HG02678 (cell line): Measurements from ENCODE around the gene RAI1.
A peak's percentile ranks its signal among the peaks of the same experiment; 100 is the strongest.

Experiments used
- ATAC-seq: cut with Tn5 transposase; IDR thresholded peaks from one replicate; pipeline ENCODE4 v1.9.1; 2021; ENCODE audit warnings: mild to moderate bottlenecking, moderate library complexity; ENCODE audit not compliant: unreplicated experiment

The RAI1 gene

DNA sequence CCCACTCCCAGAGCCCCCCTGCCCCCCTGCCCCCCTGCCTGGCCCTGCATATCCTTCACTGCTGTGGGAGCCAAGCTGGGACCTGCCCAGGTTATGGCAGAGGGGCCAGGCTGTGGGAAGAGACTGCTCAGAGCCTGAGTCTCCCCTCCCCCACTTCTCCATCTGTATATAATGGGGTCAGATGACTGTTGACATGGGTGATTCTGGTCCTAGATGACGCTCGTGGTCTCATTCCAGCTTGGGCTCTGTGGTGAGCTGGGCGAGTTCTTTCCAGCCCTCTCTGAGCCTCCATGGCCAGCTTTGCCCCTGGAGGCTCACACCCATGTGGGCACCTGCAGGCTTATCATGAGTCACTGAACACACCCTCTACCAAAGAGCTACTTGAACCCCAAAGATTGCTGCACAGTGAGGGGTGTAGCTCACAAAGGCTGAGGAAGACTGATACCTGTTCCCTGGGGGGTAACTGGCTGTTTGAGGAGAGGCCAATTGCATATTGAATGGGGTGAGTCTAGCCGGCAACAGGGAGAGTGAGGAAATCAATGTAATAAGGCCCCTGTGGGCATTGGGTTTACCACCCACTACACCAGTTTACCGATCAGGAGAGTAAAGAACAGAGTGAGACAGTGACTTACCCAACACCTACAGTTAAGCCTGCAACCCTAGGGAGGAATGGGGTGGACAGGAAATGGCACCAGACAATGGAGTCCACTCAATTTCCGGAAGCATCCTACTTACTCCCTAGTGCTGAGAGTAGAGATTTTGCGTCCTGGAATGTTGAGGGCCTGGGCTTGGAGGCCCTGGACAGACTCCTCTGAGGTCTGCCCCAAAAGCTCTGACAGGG lies 159.7 kb downstream of the RAI1 start:
- ATAC-seq = no peak

DNA sequence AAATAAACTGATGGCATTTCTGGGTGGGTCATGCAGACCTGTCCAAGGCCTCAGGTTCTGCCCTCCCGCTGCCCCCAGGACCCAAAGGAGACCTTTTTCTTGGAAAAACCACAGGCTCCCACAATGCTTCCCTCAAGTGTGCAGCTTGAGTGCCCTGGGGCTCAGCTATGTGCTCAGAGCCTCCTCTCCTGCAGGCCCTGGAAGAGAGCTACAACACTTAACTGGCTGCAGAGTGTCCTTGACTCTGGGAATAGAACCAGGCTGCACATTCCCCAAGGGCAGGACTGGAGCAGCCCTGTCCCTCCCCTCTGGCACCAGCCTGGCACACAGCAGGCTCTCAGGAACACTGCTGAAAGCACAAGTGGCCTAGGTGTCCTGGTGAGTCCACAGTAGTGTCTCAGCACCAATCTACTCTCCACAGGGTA lies 160.4 kb downstream of the RAI1 start:
- ATAC-seq = no peak

- ATAC-seq = no peak
These were observed 161.0 kb downstream of the RAI1 start for GRCh38 chr17:17842111-17842876.

GRCh38 chr17:17843096-17843495 lies 161.8 kb downstream of the RAI1 start:
- no peak for ATAC-seq

GRCh38 chr17:17844079-17844478 lies 162.8 kb downstream of the RAI1 start:
- no peak for ATAC-seq

DNA sequence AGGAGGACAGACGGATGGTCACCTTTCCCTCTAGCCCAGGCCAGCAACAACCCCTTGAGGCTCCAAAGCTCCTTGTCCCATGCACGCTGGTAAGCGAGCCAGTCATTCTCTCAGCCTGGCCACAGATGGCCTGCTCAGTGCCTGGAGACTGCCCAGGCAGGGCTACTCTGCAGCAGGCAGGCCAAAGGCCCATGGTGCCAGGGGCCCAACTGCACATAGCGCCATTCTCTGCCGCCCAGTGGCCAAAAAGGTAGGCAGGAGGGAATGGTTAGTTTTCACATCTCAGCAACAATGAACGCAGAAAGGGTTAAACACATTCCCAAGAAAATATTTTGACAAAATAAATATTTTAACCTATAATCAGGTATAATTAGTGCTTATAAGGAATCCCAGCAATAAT lies 163.2 kb downstream of the RAI1 start:
- ATAC-seq = no peak

GRCh38 chr17:17845046-17845775 lies 164.0 kb downstream of the RAI1 start:
- ATAC-seq = no peak

GRCh38 chr17:17846003-17846402 lies 164.7 kb downstream of the RAI1 start:
- no peak for ATAC-seq

DNA sequence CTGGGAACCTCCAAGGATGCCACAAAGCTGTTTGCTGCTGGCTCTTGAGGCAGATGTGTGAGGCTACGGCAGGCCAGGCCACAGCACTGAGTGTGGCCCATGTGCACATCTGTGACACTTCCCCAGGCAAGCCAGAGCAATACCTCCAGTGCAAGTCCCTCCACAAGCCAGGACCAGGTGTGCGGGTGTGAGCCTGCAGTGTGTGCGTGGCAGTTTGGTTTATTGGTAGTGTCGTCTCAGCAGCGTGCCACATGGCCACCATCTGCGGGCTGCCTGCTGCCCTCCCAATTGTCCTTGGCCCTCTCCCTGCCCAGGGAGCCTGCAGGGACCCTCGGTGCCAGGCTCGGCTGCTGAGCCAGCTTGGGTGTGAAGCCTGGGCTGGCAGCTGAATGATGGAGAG lies 165.4 kb downstream of the RAI1 start:
- ATAC-seq = no peak

DNA sequence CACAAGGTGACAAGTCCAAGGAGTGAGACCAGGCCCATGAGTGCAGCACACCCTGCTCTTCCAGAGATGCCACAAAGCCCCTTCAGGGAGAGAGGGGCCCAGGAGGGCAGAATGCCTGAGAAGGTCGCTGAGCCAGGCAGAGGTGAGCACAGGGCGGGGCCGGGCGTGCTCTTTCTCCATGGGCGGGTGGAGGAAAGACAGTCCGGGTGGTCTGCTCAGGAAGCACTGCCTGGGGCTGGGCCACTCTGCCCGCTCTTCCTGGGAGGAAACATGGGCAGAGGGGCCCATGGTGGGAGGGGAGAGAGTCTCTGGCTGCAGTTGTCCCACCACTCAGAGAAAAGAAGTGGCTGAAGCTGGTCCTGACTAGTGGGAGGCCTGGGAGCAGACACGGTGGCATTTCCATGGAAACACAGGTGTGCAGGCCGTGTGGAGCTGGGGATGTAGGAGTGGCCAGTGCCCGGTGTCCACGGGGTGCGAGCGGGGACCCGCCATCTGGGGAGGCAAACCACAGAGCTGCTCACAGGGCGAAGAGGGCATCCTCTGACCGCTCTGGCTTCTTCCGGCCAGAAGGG lies 165.9 kb downstream of the RAI1 start:
- no peak for ATAC-seq

- ATAC-seq = no peak
These were observed 166.5 kb downstream of the RAI1 start for GRCh38 chr17:17847726-17848125.

DNA sequence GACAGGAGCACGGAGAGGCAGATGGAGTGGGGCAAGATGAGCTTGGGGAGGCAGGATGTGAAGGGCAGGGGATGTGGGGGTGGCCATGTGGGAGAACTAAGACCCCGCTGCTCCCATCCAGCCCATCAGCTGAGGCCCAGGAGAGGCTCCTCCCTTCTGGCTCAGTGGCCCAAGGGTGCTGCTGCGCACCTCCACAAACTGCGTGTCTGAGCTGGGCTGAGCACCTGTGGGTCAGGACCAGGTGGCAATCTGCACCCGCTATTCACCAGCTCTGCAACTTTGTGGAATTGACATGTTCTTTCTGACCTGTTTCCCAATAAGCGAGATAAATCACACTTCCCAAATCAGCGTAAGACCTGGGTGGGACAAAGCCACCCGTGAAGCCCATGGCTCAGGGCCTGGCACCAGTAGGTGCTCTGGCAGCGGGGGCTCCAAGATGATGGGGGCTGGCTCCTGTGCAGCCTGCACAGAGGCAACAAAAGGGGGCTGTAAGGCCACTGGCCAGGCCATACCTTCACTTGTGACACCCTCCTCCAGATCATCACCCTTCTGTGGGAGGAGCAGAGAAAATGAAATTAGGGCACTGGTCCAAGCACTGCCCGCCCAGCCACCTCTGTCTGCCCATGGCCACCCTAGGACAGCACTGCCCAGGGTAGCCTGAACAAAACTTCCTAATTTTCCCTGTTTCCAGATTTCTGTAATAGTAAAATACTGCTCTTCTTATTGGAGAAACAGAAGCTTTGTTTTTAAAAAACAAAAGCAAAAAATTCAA lies 167.2 kb downstream of the RAI1 start:
- ATAC-seq = no peak

GRCh38 chr17:17849147-17849820 lies 168.0 kb downstream of the RAI1 start:
- ATAC-seq = peak; percentile 67

DNA sequence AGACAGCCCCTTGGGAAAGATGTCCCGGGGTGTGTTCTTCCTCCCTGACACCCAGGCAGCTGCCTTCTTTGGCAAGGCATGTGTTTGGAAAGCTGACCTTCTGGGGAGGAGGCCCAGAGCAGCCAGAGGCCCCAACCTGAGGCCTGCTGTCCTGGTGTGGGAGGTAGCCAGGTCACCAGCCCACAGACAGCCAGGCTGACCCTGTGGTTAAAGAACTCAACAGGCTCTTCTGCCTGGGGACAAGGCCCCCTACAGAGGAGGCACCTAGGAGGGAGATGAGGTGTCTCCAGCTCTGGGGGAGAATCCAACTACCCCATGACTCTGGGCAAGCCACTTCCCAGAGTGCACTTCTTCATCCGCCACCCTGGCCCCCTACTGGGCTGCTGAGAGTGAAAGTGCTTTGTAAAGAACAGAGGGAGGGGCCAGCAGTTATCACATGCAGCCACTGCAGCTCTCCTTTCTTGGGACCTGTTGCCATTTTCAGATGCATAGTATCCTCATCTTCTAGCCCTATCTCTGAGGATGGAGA lies 168.7 kb downstream of the RAI1 start:
- no peak for ATAC-seq

- no peak for ATAC-seq
These were observed 170.1 kb downstream of the RAI1 start for GRCh38 chr17:17851103-17852002.

- ATAC-seq = no peak
These were observed 171.7 kb downstream of the RAI1 start for GRCh38 chr17:17852930-17853329.

GRCh38 chr17:17853811-17854447 lies 172.7 kb downstream of the RAI1 start:
- ATAC-seq = no peak

DNA sequence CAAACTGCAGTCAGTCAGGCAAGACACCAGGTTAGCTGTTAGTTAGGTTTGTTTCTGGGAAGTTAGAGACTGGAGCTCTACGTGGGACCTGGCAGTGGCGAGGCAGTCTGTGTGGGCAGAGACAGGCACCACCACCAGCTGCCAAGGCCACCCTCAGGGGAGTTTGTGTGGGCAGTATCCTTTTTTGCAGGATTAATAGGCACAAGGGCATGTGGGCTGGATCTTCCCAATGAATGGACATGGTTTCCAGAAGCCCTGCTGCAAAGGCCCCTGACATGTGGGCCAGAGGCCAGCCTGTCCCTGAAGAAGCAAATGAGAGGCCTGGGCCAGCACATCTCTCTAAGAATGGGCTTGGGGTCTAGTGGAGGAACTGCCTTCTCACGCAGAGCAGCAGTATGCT lies 174.7 kb downstream of the RAI1 start:
- no peak for ATAC-seq
